Activated gamma-delta T cell treated with anti-CD3 and anti-CD28 coated beads, Interleukin-2, amount 50 U/mL, for 16 hours (primary cell): ENCODE data around the gene PRDM15.

ENCODE experiments used
- DNase-seq: peaks from one replicate; pipeline ENCODE4 v3.0.0-alpha.2; 2020; ENCODE audit warnings: low read depth

PRDM15 gene

DNA sequence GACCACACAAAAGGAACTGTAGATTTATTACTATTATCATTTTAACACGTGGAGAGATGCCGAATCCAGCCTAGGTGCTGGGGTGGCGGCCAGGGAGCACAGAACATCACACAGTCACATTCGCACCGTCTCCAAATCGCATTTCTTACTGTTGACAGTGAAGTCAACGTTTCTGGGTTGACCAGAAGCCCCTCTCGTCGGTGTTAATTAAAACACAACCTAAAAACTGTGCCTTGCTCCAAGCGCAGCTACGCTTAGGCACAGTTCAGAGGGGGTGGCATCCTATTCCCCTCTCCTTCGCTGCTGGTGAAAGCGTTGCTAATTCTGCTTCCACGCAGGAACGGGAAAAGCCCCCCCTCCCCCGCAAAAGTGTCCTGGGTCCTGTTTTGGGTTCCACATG is 116.4 kb downstream of the PRDM15 start:
- no peak for DNase-seq

DNA sequence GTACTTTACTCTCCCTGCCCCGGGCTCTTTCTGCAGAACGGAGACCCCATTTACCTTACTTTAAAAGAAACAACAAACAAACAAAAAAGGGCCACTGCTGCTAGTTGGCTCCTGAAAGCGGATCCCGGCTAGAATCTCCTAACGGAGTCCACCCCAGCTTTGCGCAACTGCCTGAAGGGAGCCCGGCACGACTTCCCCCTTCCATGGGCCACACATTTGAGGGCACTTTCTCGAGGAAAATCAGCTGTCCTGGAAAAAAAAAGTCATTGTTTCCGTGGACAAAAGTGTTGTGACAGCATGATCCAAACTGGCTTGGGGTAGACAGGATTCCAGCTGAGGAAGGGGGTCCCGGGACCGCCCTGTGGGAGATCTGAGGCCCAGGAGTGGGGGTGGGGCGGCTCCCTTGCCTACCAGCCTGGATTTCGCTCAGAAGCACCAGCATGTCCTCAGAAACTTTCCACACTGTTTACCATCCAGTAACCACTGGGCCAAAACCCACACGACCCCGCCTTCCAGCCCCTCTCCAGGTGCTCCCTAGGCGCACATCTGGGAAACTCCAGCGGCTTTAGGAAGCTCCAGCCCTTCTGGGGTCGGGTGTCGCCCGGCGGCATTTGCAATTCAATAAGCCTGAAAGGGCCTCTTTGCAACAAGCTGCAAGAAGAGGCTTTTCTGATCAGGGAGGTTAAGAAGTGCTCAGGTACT is 117.1 kb downstream of the PRDM15 start:
- no peak for DNase-seq

DNA sequence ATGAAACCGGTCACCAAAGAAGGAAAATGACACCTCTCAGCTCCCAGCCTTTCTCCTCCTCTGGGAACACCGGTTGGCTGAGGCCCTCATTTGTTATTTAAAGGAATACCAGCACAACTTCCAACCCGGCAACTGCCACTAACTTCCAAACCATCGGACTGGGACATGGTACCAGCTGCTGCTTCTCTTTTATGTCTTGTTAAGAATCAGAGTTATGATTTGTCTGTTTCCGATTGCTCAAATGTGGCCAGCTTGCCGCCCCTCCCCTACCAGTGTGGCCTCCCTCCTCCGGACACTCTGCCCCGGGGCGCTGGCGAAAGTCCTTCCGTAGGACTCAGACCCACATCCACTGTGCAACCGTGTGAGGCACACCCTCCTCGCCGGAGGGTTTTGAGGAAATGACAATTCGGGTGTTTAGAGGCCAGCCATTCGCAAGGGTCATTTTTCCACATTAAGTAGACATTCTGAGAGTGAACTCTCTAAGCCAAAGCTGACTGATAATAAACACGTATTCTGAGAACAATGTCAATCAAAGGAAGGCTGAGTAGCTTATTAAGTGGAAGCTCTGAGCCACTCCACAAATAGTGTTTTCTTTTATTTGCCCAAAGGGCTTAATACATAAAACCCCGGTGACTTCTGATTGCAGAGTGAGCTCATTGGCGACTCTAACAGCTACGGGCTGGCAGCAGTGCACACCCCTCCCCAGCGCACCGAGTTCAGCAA is 117.8 kb downstream of the PRDM15 start:
- no peak for DNase-seq

DNA sequence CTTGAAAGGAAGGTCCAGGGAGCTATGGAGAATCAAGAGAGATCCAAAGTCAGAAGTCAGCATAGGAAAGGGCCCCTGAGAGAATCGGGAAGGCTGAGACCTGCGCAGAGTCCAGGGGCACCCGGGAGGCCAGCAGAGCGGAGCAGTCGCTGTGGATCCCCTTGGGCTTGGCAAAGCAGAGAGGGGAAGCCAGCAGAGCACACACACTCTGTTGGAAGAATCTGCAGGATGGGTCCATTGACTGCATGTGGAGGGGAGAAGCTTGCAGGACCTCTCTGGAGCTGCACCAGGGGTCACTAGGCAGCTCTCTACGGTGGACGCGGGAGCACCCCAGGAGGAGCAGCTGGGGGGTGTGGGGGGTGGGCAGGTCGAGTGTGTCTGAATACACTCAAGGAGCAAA is 118.7 kb downstream of the PRDM15 start:
- DNase-seq = no peak

DNA sequence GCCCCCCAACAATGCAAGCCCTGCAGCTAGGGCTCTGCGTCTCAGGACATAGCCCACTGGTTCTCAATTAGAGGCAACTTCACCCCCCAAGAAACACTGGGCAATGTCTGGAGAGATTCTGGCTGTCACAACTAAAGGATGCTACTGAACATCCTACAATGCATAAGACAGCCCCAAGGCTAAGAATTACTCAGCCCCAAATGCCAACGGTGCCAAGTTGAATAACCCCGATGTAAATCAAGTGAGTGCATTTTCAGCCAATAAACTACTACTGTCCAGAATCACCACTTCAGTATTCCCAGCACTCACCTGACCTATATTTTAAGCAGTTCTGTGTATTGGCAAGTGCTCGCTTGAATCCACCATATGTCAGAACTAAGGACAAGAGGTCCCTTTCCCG is 119.2 kb downstream of the PRDM15 start:
- no peak for DNase-seq

DNA sequence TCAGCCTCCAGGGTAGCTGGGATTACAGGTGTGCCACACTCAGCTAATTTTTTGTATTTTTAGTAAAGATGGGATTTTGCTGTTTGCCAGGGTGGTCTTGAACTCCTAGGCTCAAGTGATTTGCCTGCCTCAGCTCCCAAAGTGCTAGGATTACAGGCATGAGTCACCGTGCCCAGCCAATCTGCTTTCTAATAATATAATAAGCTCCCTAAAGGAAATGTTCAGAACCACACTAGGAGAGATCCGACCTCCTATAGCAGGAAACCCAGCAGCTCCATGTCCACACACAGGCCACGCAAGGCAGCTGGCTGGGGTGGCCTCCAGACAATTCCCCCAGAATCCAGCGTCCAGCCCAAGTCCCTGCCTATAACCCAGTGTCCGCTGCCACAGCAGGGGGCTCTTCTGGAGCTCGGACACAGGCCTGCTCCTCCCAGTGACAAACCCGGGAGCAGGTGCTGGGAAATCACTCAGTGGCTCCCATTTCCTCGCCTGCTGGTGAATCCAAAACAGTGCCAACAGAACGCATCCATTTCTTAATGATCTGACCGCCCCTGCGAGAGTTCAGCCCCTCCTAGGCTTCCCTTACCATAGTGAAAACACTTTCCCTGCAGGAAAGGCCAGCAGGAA is 119.8 kb downstream of the PRDM15 start:
- DNase-seq = no peak

DNA sequence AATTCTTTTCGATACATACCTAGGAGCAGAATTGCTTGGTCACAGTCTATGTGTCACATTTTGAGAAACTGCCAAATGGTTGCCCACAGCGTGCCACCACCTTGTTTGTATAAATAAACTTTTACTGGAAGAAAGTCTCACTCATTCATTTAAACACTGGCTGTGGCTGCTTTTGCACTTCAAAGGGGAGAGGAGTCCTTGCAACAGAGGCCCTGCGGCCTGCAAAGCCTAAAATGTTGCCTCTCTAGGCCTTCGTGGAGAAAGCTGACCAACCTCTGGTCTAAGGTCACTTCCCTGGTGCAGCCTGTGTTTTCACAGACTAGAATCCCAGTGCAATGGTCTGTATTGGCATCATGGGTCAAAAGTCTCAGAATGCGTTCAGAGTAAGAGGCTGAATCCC is 120.6 kb downstream of the PRDM15 start:
- no peak for DNase-seq

DNA sequence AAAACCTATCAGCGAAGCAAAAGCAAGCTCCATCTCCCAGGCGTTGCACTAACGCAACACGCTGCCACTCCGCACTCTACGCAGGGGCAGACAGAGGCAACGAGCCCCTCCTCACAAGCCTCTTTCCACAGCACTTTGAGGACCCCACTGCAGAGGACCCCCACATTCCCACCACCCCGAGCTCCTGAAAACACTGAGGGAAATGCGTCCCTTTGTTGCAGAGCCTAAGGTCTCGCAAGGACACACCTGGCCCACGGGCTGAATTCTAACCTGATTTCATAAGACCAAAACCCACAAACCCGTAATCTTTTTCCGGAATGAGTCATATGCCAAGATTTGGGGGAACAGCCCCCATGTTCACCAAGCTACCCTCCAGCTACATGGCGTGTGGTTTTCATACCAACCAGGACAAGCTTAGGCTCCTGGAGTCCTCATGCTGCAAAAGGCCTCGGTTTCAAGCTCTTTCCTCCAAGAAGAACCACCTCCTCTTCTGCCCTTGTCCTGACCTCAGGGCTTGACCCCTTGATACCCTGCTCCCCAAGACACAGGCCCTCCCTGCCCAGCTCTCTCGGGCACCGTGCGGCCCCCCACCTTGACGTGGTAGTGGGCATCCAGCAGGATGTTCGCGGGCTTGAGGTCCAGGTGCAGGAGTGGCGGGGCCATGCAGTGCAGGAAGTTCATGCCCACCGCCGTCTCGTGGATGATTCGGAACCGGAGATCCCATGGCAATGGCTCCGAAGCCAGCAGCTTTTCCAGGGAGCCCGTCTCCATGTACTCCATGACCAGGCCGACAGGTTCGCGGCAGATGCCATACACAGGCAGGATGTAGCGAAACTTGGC is 123.0 kb downstream of the PRDM15 start:
- no peak for DNase-seq

DNA sequence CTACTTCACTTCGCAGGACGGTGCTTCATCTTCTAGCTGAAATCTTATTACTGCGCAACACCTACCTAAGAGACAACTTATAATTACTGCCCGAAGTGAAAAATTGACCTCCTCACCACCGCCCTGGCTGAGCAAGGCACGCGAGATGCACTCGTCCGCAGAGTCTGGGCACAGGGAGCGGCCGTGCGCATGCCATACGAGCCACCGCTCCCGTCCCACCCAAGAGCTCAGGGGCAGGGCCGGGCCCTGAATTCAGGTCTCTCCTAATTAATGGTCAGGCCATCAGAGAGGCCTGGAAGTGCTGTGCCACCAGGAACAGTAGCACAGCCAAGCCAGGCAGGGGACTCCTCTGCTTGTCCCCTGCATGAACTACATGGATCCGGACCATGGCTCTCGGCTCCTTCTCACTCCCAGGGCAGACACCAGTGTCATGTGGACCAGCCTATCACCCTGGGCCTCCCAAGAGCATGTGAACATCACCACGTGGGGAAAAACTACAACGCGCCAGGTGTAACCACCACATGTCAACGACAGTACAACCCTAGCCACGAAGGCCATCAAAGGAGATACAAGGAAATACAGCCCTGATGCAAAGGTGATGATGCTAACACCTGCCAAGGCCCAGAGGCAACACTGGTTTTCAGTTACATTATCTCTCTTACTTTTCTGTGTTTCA is 123.7 kb downstream of the PRDM15 start:
- no peak for DNase-seq

DNA sequence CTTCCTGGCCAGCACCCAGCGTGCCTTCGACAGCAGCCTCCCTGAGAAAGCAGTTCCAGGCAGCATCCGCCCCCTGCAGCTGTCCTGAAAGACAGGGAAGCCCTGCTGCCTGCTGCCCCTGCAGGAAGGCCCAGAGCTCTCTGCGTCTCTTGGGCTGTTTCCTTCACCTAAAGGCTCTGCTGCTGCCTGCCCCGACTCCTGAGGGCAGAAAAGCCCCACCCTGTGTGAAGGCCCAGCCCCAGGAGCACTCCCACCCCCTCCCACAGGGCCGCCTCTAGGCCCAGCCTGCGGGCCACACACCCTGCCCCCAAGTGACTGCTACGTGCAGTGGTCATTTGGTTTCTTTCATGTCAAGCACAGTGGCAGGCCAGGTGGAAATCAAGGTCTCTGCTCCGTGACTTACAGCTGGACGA is 124.7 kb downstream of the PRDM15 start:
- no peak for DNase-seq

DNA sequence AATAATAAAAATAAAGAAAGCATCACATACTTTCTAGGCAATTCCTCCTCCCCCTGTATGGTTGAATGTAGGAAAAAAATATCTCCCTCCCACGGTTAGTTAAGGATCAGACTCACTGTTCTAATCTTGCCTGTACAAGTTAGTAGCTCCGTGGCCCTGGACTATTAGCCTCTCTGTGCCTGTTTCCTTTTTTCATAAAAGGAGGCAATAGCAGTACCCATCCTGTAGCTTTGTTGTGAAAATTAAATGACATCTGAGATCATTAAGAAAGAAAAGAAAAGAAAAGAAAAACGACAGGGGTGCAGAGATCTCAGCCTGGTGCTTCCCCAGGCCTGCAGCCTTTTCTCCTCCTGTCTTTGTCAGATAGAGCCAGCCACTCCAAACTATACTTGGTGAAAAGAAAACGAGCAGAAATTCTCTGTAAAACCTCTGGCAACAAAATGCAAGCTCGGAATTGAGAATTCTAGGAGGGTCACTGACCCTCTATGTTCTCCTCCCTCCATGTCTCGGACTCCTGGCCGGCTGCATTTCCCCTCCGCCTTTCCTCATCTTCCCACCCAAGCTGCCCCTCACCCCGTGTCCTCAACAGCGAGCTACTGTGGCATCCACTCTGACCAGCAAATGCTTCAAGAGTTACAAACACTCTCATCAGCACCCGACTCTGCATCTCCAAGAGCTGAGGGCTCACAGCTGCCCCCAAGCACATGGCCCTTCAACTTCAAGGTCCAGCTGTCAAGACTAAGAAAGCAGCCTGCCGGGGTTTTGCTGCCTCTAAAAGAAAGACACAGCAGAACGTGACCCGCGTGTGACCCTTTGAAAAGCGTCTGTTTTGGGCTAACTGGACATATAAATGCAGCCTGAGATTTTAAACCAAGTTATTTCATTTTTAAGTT is 125.9 kb downstream of the PRDM15 start:
- no peak for DNase-seq

DNA sequence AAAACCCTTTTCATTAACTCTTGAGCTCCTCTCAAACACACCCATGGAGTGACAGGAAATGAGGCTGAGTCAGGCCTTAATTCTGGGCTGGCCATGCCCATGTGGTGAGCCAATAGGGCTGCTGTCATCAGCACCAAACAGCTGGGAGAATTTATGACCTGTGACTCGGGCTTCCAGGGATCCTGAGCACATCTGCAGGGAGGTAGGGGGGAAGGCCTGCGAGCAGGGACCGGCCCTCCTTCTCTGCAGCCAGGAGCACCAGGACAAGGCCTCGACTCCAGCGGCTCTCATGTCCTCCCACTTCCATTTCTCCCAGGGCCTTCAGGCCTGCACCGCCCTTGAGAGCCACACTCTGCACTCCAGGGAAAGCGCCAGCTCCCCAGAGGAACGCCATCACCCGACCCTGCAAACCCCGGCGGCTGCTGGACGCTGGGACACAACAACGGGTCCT is 126.9 kb downstream of the PRDM15 start:
- DNase-seq = no peak

DNA sequence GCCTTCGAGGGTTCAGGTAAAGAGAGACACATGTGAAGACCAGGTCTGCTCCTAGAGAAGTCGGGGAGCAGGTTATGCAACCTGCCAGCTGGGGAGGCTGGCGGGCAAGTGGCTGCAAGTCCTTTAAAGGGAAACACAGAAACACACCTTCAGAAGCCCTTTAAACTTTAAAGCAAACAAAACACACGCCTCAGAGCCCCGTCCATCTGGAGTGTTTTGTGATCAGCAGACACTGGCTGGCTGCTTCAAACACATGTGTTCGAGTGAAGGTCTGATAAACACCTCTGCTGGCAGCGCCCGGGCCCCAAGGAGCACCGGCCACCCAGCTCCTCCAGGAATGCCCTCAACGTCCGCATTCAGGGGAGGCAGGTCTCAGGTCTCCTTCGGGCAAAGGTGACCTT is 127.5 kb downstream of the PRDM15 start:
- DNase-seq = no peak

DNA sequence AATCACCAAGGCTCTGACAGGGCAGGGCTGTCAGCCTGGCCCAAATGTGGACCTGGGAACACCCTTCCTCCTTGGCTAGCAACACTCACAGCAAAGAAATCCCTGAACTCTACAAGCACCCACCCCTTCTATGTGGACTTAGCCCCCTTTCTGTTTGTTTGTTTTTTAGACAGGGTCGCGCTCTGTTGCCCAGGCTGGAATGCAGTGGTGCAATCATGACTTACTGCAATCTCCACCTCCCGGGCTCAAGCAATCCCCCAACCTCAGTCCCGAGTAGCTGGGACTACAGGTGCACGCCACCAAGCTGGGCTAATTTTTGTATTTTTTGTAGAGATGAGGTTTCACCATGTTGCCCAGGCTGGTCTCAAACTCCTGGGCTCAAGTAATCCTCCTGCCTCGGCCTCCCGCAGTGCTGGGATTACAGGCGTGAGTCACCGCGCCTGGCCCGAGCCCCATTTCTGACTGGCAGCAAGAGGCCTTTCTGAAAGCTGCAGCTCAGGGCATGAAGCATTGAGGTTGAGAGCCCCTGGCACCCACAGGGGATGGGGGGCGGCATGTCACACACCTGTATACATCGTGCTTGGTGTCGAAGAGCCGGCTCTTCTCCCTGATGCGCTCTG is 128.5 kb downstream of the PRDM15 start:
- no peak for DNase-seq

DNA sequence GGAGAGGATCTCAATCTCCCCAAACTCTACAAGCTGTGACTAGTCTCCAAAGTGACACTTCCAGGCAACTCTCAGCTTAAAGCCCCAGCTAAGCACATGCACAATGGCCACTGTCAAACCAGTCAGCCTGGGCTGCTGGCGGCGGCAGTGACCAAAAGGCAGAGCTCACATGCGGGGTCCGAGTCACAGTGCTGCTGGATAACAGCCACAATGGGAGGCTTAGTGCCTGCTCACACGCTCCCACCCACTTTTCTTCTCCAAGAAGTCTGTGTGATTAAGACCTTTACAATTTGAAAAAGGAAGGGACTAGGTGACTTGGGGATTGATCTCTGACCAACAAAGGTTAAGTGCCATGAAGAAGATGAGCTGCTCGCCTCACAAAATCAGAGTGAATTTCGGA is 129.1 kb downstream of the PRDM15 start:
- DNase-seq = no peak

DNA sequence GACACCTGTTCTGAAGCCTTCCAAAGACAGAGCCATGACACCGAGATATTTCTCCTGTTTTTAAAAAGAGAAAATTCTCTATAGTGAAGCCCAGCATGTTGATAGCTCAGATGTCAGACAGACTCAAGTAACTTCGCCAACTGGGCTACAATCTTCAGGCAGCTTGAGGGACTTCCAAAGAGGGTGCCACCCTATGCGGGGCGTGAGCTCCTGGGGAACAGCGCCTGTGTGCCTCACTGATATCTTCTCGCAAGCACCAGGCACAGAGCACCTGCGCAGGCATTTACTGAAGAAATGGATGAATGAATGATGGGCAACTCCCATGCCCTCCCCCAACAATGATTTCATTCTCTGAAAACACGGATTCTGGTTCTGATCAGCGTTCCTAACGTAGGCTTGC is 129.9 kb downstream of the PRDM15 start:
- no peak for DNase-seq
